Activated naive CD4-positive, alpha-beta T cell treated with Interleukin-2 at 50 U/mL for 16 hours (primary cell): ENCODE measurements around the gene BLVRA.
"Not testable (repeated sequence)": the region's sequence is repeated elsewhere in the genome, so short reads cannot be mapped to it uniquely, and the experiment has no call there.

Source experiments
- DNase-seq: peaks from one replicate; pipeline ENCODE4 v3.0.0-alpha.2; 2020

The BLVRA gene

DNA sequence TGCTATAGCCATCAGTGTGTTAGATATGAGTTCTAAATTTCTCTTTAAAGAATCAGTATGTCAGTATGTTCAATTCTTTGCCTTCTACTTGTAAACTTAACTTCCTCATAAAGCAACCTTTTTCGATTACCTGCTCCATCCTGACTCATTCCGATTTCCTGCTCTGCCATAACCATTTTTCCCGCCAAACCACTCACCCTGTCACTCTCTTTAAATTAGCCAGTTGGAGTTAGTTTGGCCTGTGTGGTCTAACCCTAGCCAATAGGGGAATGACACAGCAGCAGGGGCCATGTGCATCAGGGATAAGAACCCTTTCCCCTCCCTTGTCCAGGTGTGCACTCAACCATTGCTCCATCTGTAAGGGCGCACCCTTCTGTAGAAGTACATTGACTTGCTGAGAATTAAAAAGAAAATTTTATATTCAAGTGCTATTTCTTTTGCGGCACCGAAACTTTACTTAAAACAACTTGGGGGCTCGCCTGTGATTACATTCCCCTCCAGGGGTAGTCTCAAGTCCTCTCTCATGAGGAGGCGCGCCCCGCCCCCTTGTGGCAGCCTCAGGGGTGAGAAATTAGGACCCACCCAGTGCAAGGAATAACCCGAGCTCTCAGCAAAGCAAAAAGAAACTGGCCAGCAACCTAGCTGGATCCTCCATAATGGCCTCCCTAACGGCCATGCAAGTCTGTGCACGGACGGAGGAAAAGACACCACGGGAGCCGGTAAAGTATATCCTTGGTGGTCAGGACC is 51.9 kb downstream of the BLVRA start:
- peak; percentile 47 for DNase-seq

DNA sequence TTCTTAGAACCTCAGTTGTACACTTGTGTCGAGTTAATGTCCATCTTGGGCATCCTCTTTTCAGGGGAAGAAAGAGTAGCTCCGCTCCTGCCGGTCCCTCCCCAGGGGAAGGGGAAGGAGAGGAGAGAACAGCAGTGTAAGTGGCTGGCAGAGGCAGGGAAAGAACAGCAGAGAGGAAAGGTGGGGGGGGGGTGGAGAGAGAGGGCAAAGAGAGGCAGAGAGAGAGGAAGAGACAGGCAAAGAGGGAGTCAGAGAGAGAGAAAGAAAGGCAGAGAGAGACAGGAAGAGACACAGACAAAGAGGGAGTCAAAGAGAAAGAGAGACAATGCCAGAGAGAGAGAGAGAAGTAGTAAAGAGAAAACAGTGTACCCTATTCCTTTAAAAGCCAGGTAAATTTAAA is 56.9 kb downstream of the BLVRA start:
- DNase-seq, result no peak

DNA sequence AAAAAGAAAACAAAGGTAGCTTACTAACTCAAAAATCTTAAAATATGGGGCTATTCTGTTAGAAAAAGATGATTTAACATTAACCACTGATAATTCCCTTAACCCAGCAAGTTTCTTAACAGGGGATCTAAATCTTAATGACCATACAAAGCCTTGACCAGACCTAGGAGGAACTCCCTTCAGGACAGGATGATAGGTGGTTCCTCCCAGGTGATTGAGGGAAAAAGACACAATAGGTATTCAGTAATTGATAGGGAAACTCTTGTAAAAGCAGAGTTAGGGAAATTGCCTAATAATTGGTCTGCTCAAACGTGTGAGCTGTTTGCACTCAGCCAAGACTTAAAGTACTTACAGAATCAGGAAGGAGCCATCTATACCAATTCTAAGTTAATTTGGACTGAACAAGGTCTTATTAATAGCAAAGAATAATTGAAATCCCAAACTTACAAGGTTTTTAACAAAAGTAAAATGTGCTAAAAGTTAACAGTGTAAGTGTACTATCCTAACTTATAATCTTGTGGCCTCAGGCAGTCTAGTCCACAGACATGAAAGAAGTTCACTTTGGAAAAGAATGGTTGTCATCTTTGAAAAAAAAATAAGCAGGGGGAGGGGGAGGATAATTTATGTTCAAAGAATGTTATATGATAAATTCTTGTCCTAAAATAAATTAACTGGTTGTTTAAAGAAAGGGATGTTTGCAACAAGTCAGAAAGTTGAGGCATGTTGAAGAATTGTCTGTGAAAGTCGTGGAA is 57.7 kb downstream of the BLVRA start:
- DNase-seq, result not testable (repeated sequence)

DNA sequence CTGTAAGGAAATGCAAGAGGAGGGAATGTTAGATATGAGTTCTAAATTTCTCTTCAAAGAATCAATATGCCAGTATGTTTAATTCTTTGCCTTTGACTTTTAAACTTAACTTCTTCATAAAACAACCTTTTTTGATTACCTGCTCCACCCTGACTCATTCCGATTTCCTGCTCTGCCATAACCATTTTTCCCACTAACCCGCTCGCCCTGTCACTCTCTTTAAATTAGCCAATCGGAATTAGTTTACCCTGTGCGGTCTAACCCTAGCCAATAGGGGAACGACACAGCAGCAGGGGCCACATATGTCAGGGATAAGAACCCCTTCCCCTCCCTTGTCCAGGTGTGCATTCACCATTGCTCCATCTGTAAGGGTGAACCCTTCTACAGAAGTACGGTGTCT is 64.9 kb downstream of the BLVRA start:
- not testable (repeated sequence) for DNase-seq

DNA sequence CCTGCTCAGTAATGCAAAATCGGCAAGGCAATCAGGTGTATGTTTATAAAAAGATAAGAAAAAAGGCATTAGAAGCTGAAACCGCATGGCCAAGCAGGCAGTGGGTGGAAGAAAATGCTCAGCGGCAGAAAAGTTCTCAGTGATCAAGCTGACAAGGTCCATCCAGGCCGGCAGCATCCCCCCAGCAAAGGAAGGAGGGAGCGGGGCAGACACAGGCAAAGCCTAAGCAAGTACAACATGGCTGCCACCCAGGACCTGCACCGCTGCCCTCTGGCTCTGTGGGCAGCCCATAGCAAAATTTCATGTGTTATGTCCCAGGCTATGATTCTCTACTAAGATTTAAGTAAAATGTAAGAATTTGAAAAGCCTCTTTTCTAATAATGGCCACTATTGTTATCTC is 65.5 kb downstream of the BLVRA start:
- DNase-seq, result no peak

DNA sequence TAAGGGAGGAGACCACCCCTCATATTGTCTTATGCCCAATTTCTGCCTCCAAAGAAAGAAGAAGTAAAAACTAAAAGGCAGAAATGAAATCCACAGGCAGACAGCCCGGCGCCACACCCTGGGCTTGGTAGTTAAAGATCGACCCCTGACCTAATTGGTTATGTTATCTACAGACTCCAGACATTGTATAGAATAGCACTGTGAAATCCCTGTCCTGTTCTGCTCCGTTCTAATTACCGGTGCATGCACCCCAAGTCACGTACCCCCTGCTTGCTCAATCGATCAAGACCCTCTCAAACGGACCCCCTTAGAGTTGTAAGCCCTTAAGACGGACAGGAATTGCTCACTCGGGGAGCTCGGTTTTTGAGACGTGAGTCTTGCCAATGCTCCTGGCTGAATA is 66.0 kb downstream of the BLVRA start:
- not testable (repeated sequence) for DNase-seq

DNA sequence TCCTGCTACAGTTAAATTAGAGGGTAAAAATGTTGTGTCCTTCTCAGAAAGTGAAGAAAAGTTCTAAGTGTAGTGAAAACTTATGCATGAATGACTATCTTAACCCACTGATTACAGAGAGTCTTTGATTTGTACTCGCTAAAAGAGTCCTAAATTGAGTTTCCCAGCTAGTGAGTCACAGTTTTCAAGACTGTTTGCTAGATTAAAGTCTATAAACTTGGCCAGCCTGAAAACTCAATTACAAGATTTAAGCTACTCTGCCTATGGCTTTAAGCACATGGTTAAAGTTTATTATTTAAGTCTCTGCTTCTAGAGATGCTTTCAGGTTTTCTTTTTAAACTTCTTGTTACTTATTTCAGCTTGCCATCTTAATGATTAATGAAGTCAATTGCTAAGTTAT is 66.5 kb downstream of the BLVRA start:
- DNase-seq, result no peak

DNA sequence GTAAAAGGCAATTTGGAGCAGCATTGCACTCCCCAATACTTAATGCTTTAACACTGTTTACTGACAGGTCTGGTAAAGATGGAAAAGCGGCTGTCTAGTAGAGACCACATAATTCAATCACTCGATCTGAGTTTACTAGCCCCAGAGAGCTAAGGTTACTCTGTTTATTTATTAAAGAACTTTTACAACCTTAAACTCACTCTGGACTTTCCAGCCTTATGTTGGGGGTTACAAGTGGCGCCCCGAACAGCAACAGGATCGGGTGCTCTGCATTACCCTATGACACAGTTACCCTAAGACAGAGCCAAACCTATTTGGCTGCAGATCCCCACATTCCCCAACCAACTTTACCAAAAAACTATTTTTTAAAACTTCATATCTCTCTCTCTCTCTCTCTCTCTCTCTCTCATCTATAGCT is 66.9 kb downstream of the BLVRA start:
- no peak for DNase-seq

DNA sequence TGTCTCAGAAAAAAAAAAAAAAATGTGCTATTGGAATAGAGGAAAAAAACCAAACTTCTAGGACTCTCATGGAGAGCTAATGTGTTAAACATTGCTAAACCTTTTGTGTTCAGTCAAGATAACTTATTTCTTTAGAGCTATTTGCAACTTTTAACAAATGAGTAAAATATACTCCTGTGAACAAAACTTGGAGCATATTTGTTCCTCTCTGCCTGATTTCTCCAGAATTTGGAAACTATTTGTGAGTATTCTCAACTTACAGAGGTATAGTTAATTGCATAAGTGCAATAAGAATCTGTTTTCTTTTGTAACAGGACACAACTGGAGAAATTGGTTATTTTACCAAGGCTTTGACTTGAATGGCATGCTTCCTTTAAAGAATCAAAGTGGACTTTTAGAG is 72.4 kb downstream of the BLVRA start:
- DNase-seq, result not testable (repeated sequence)

DNA sequence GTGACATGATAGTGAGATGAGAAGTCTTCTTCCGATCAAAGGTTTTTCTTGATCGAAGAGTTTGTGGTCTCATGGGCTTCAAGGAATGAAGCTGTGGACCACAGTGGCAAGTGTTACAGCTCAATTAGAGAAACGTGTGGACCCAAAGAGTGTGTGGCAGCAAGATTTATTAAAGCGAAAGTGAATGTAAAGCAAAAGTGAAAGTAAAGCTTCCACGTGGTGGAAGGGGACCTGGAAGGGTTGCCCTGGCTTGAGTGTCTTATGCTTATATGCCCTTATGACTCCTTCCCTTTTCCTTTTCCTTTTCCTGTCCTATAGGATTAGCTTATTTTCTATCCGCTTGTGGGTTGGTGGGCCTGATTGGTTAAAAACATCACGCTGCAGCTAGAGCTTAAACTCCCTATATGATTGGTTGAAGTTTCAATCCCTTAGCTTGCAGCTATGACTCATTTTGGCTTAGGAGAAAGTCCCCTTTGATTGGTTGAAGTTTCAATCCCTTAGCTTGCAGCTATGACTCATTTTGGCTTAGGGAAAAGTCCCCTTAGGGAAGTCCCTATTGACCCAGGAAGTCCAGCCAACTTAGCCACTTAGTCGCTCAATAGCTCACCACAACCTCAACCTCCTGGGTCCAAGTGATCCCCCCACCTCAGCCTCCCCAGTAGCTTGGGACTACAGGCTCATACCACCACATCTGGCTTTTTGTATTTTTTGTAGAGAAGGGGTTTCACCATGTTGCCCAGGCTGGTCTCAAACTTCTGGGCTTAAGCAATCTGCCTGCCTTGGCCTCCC is 76.2 kb downstream of the BLVRA start:
- DNase-seq, result peak; percentile 46

DNA sequence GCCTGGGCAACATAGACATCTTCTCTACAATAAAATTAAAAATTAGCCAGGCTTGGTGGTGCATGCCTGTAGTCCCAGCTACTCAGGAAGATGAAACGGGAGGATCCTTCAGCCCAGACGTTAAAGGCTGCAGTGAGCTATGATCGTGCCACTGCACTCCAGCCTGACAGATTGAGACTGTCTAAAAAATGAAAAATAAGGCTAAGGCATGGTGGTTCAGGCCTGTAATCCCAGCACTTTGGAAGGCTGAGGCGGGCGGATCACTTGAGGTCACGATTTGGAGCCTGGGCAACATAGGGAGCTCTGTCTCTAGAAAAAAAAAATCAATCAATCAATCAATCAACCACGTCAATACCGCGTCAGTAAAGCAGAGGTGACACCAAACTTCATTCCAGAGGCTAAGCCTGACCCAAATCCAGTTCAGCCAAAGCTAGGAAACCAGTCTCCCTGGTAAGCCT is 79.8 kb downstream of the BLVRA start:
- no peak for DNase-seq

DNA sequence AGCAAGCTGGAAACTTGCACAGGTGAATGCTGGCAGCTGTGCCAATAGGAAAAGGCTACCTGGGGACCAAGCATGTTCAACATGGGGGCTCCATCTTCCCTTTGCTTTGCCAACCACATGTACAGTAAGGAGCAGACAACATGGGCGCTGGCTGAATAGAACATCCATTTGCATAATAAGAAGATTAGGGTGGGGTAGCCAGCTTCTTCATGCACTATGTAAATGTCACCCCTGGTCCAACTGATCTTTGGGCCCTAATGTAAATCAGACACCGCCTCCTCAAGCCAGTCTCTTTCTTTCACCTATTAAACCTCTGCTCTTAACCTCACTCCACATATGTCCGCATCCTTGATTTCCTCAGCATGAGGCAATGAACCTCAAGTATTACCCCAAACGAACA is 84.8 kb downstream of the BLVRA start:
- no peak for DNase-seq

DNA sequence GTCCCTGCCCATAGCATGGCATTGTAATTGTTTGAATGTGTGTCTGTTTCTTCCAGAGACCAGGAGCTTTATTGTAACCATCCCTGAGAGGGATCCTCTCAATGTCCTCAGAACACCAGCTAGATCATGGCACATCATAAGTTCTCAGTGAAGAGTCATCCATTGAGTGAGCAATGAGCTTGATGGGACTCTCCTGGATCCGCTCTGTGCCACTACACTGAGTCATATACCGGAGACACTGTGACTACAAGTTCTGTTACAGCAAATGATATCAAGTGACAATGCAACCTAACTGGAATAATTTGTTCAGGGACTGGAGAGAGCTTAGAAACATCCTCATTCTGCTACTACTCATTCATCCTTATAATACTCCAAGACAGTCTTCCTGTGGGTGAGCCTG is 85.8 kb downstream of the BLVRA start:
- DNase-seq, result no peak

DNA sequence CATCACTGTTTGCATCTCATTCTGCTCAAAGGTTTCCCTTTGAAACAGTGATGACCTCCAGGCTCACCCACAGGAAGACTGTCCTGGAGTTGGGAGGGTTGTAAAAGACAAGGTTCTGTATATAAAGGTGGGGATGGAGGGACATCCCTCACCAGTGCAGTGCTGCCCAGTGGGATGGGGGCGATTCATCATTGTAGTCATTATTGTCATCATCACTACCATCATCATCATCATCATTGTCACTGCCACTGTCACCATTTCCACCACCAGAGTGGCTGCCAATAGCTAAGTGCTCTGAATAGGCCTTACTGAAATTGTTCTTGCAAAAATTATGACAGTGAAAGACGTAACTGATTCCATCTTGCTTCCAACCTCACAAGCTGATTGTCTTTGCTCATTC is 86.2 kb downstream of the BLVRA start:
- no peak for DNase-seq

DNA sequence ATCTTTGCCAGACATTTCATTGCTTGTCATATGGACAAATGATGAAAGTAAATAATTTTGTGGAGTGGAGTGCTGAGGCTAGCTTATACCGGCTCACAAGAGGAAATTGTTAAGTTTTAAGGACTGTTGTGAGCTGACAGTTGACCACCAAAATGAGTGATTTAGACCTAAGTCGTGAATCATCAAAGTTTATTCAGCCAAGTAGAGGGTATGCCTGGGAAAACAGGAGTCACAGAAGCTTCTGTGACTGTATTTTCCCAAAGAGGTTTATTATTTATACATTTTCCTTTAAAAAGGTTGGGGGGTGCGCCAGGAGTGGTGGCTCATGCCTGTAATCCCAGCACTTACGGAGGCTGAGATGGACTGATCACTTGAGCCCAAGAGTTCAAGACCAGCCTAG is 89.0 kb downstream of the BLVRA start:
- DNase-seq, result no peak

DNA sequence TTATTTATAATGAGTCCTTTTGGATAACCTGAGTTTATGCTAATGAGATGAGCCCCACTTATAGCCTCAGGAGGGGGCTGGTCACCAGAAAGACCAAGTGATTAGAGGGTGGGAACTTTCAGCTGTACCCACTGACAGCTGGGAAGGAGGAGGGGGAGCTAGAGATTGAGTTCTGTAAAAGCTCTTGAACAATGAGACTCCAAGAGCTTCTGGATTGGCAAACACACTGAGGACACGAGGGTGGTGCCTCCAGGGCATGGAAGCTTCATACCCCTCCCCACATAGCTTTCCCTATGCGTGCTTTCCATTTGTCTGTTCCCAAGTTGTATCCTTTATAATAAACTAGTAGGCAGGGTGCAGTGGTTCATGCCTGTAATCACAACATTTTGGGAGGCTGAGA is 90.6 kb downstream of the BLVRA start:
- no peak for DNase-seq

DNA sequence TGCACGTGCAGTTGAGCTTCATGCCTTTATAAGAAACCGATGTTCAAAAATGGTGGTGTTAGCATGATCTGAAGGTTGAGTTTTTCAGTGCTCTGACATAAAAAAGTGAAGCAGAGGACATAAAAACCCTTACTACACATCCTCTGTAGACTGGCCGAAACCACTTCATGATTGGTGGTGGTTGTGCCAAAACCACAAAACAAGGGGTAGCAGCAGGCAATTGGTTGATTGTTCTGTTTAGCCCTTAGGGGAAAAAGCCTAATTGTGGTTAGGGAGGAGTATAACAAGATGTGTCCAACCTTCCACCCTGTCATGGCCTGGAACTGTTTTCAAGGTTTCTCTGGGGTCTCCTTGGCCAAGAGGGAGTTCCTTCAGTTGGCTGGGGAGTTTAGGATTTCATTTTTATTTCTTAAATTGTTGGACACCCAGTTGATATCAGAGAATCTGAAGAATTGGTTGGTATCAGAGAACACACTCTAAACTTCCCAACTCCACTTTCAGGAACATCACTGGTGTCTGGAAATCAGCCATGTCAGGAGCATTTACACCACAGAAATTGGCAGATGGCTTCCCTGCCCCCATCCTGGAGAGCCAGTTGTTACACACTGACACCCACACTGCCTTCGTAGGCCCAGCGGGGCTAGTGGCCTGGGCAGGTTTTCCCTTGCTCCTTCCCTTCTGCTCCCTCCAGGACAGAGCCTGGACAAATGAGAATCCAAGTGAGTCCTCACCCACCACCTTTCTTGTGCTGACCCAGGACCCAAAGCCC is 92.1 kb downstream of the BLVRA start:
- DNase-seq, result no peak

DNA sequence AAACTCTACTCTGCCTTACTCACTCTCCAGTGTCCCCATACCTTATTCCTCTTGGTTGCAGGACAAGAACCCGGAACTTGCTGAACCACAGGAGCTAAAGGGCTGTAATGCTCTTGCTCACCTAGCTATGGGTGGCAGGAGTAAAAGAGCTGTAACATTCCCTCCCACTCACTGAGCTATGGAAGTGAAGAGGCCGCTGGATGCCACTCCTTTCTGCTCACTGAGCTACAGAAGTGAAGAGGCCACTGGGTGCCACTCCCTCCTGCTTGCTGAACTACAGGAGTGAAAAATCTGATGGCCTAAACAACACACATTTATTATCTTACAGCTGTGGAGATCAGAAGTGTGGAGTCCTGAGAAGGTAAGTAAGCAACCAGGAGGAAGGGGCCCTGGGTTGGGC is 93.3 kb downstream of the BLVRA start:
- DNase-seq, result no peak

DNA sequence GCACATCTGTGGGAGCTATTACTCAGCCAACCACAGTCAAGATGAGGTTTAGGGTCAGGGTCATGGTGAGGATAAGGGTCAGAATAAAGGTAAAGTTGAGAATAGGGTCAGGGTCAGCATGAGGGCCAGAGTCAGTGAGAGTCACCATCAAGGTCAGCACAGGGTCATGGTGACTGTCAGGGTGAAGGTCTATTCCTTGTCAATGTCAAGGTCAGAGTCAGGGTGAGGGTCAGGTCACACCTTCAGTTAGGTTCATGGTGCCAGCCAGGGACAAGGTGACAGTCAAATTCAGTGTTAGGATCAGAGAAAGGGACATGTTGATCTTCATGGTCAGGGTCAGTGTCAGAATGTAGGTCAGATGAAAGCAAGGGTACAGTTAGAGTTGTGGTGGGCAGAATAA is 96.7 kb downstream of the BLVRA start:
- no peak for DNase-seq

DNA sequence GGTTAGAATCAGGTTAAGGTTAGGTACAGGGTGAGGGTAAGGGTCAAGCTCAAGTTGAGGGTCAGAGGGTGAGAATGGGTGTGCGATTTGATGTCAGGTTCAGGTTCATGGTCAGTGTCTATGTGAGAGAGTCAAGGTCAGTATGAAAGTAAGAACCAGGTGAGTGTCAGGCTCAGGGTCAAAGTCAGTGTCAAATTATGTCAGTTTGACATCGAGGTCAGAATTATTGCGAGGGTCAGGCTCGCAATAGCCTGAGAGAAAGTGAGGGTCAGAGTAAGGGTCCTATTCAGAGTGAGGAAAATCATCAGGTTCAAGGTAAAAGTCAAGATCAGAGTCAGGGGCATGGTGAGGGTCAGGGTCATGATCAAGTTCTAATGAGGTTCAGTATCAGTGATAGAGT is 97.8 kb downstream of the BLVRA start:
- DNase-seq, result no peak
